Endothelial cell of umbilical vein (primary cell): ENCODE measurements around the gene NSD2. TPM values are rescaled to one million over a fixed set of nuclear protein-coding genes. Genes with fewer than 3 reads are reported as not detected.

Experiments
- BruUV-seq: library from RNA; stranded (reverse); fragments of 400-500 nt; replicated peaks from 2 replicates; lab custom pipeline; 2021; lab: Mats Ljungman, UMichigan
- CTCF ChIA-PET: fragments of 300-600, 350-600 bp; sonication (Branson Sonifier 250); formaldehyde crosslinking; loops from one replicate; lab custom pipeline; 2021; ENCODE audit warnings: antibody characterized with exemption, inconsistent platforms; lab: Charles Lee
- POLR2A ChIA-PET: fragments of 300-600, 350-600 bp; sonication (Branson Sonifier 250); formaldehyde crosslinking; loops from one replicate; lab custom pipeline; 2021; ENCODE audit warnings: antibody characterized with exemption, inconsistent platforms; lab: Charles Lee
- DNase-seq: peaks from one replicate; pipeline ENCODE4 v3.0.0-alpha.2; 2011; ENCODE audit warnings: low read depth, low spot score
- FAIRE-seq: peaks from 2 replicates; lab custom pipeline; 2011; peaks lifted over from hg19 to GRCh38; lab: Jason Lieb, UNC
- H2AFZ ChIP-seq: 2 replicates; pipeline ENCODE4 v1.6.0; 2012; ENCODE audit warnings: low read depth, low read length, control low read depth, inconsistent platforms
- H3K27ac ChIP-seq: 2 replicates; pipeline ENCODE4 v1.5.1; 2011; ENCODE audit warnings: low read depth, mild to moderate bottlenecking, control low read depth, low read length, moderate library complexity; ENCODE audit not compliant: insufficient read depth
- H3K27me3 ChIP-seq, 2 experiments: 2 replicates each; pipeline versions ENCODE4 v1.6.0 to v1.6.1; 2011; ENCODE audit warnings: low read length in 2 of 2, mixed read lengths in 1 of 2; ENCODE audit not compliant: control insufficient read depth in 2 of 2, insufficient read depth in 2 of 2
- H3K36me3 ChIP-seq, 2 experiments: 2 replicates in 1 of 2; 3 replicates in 1 of 2; pipeline ENCODE4 v1.5.1; 2011; ENCODE audit warnings: low read length in 2 of 2, mild to moderate bottlenecking in 1 of 2, moderate library complexity in 1 of 2; ENCODE audit not compliant: control insufficient read depth in 2 of 2, insufficient read depth in 2 of 2; ENCODE audit errors: extremely low read depth in 1 of 2
- H3K4me1 ChIP-seq: 3 replicates; pipeline ENCODE4 v1.5.1; 2011; ENCODE audit warnings: mild to moderate bottlenecking, low read length; ENCODE audit not compliant: control insufficient read depth, insufficient read depth; ENCODE audit errors: extremely low read depth
- H3K4me2 ChIP-seq: 2 replicates; pipeline ENCODE4 v1.6.1; 2011; ENCODE audit warnings: low read length, control low read depth, mixed read lengths; ENCODE audit not compliant: insufficient read depth
- H3K4me3 ChIP-seq, 3 experiments: fragments of 200-600 bp in 1 of 3; sonication (generic), shearing (Covaris generic) in 1 of 3; replicated peaks in 1 of 3; 2 replicates each; pipeline ENCODE4 v1.5.1; 2011 to 2016; ENCODE audit warnings: control low read depth in 3 of 3, low read length in 3 of 3, mild to moderate bottlenecking in 2 of 3, inconsistent platforms in 1 of 3, low read depth in 1 of 3, moderate library complexity in 1 of 3; ENCODE audit not compliant: insufficient read depth in 1 of 3
- H3K79me2 ChIP-seq: 2 replicates; pipeline ENCODE4 v1.6.0; 2012; ENCODE audit warnings: low read length, inconsistent platforms; ENCODE audit not compliant: control insufficient read depth, insufficient read depth
- H3K9ac ChIP-seq: replicated peaks from 2 replicates; pipeline ENCODE3; 2011; ENCODE audit warnings: low read length, control low read depth; ENCODE audit not compliant: insufficient read depth; ENCODE audit errors: extremely low read depth
- H3K9me1 ChIP-seq: replicated peaks from 3 replicates; pipeline ENCODE4 v1.6.0; 2011; ENCODE audit warnings: mild to moderate bottlenecking, low read length; ENCODE audit not compliant: control insufficient read depth, insufficient read depth; ENCODE audit errors: extremely low read depth
- H3K9me3 ChIP-seq: replicated peaks from 2 replicates; pipeline ENCODE4 v1.5.1; 2012; ENCODE audit warnings: low read length, inconsistent platforms; ENCODE audit not compliant: control insufficient read depth, insufficient read depth
- H4K20me1 ChIP-seq: replicated peaks from 2 replicates; pipeline ENCODE3; 2011; ENCODE audit warnings: mild to moderate bottlenecking, low read length; ENCODE audit not compliant: control insufficient read depth, insufficient read depth; ENCODE audit errors: extremely low read depth
- CTCF ChIP-seq, 2 donors: IDR thresholded peaks; 1 replicate in 1 of 2; 2 replicates in 1 of 2; pipeline ENCODE4 v1.5.1; 2011; ENCODE audit warnings: low read length in 2 of 2, mild to moderate bottlenecking in 2 of 2, moderate library complexity in 2 of 2, control low read depth in 1 of 2, inconsistent platforms in 1 of 2, low read depth in 1 of 2; ENCODE audit not compliant: insufficient read depth in 1 of 2; ENCODE audit errors: extremely low read depth in 1 of 2
- EZH2 ChIP-seq: IDR thresholded peaks from 2 replicates; pipeline ENCODE4 v1.6.1; 2012; ENCODE audit warnings: borderline replicate concordance, low read depth, mild to moderate bottlenecking, moderate library complexity, low read length, inconsistent platforms; ENCODE audit not compliant: severe bottlenecking
- FOS ChIP-seq: IDR thresholded peaks from 2 replicates; pipeline ENCODE4 v1.6.1; 2011; ENCODE audit warnings: mild to moderate bottlenecking, low read length, moderate library complexity, borderline replicate concordance; ENCODE audit not compliant: insufficient read depth
- GATA2 ChIP-seq: IDR thresholded peaks from 2 replicates; pipeline ENCODE4 v1.7.0; 2011; ENCODE audit warnings: low read depth, mild to moderate bottlenecking, moderate library complexity, mixed read lengths, low read length; ENCODE audit not compliant: insufficient read length, insufficient read depth
- JUN ChIP-seq: IDR thresholded peaks from 2 replicates; pipeline ENCODE4 v1.6.1; 2011; ENCODE audit warnings: borderline replicate concordance, low read depth; ENCODE audit not compliant: insufficient read length, insufficient read depth
- MAX ChIP-seq: IDR thresholded peaks from 2 replicates; pipeline ENCODE4 v1.6.1; 2011; ENCODE audit not compliant: insufficient read depth, insufficient read length
- MYC ChIP-seq: IDR thresholded peaks from one replicate; pipeline ENCODE4 v1.6.1; 2011; ENCODE audit warnings: mild to moderate bottlenecking, low read depth, low read length
- POLR2A ChIP-seq: IDR thresholded peaks from 2 replicates; pipeline ENCODE4 v1.6.1; 2012; ENCODE audit warnings: low read depth, mild to moderate bottlenecking, control low read depth, low read length
- POLR2AphosphoS5 ChIP-seq: IDR thresholded peaks from 2 replicates; pipeline ENCODE4 v1.6.1; 2012; ENCODE audit warnings: low read depth, mild to moderate bottlenecking, control low read depth, low read length, moderate library complexity; ENCODE audit not compliant: insufficient read depth
- dilution Hi-C: fragments of 300-500 bp; cut with MboI; formaldehyde crosslinking; loops from one replicate; pipeline ENCODE4 v1.15.0; 2019; ENCODE audit warnings: low sequenced_read_pairs; ENCODE audit not compliant: extremely low pct_ligation_motif_present
- intact Hi-C: fragments of 100-400 bp; cut with micrococcal nuclease; formaldehyde crosslinking; loops from one replicate; pipeline ENCODE4 v1.10.0; 2022
- polyA plus RNA-seq, 4 experiments: library from polyadenylated mRNA; depleted of rRNA in 3 of 4; stranded (reverse) in 3 of 4; unstranded in 1 of 4; fragments of >200 nt; gene quantifications; 2 replicates each; pipeline versions ENCODE4 v1.2.1 to v1.2.3, GENCODE V29; 2011 to 2012; ENCODE audit warnings: missing spikeins in 1 of 4
- total RNA-seq: library from RNA; stranded (reverse); gene quantifications from 2 replicates; pipeline ENCODE4 v1.2.3, GENCODE V29; 2021

NSD2 gene
- total and polyA plus RNA-seq, 2 donors (not counting 3 experiments of a cell fraction or from before 2014, with no cell fraction given): 31.3 to 171 TPM

GRCh38 chr4:1978226-1978625, 107.0 kb downstream of the NSD2 start:
- TF ChIP-seq JUN: no peak
- no peak for TF ChIP-seq POLR2A
- intact Hi-C loops: no loop called here
- Histone ChIP-seq H3K9me1 (no peaks in the 10 kb centered on the region), H3K79me2 (peaks cover 1% of the 10 kb centered on the region), H3K27ac (no peak overlapping the region), H3K9me3 (no peaks in the 10 kb centered on the region), H3K4me1 (no peaks in the 10 kb centered on the region), H2AFZ (no peak overlapping the region), H3K27me3 (no peaks in the 10 kb centered on the region), H3K9ac (no peak overlapping the region), H4K20me1 (no peaks in the 10 kb centered on the region), H3K4me2 (no peak overlapping the region), H3K36me3 (peaks cover 28 to 47% of the 10 kb centered on the region in 2 experiments), H3K4me3 (no peak overlapping the region)
- BruUV-seq: no TSS peak
- dilution Hi-C loops: no loop called here
- POLR2A ChIA-PET: no interaction called here
- CTCF ChIA-PET: interaction anchor here (0.9 kb wide), 1 partner anchor 17 kb away, joined by 3 read pairs; no protein-coding TSS in a partner anchor
- DNase-seq: no peak
- FAIRE-seq: no peak

- Histone ChIP-seq H3K9me1 (no peaks in the 10 kb centered on the region), H3K4me3 (no peak overlapping the region), H3K4me2 (no peak overlapping the region), H3K27ac (no peak overlapping the region), H3K27me3 (no peaks in the 10 kb centered on the region), H3K79me2 (no peaks in the 10 kb centered on the region), H2AFZ (no peak overlapping the region), H3K9ac (no peak overlapping the region), H3K9me3 (no peaks in the 10 kb centered on the region), H3K36me3 (peaks cover 31 to 53% of the 10 kb centered on the region in 2 experiments), H3K4me1 (no peaks in the 10 kb centered on the region), H4K20me1 (no peaks in the 10 kb centered on the region)
- BruUV-seq: TSS peak; percentile 30
- dilution Hi-C loops (no loop called here), intact Hi-C loops (no loop called here)
- POLR2A ChIA-PET: no interaction called here
- TF ChIP-seq FOS (no peak), JUN (no peak), MAX (no peak), POLR2AphosphoS5 (no peak), MYC (no peak), POLR2A (no peak), EZH2 (no peak), CTCF (IDR thresholded peaks at IDR 0.05; ENCODE audit: extremely low read depth in 1 of 2, insufficient read depth in 1 of 2, low read depth in 1 of 2, low read length in 2 of 2) (no peak), GATA2 (no peak)
- DNase-seq: no peak
- no peak for FAIRE-seq
- CTCF ChIA-PET: no interaction called here
Observed at GRCh38 chr4:1978741-1979476, 107.7 kb downstream of the NSD2 start.
